Measurements from ENCODE around the gene ITPR2.
"Not testable (repeated sequence)": the region's sequence is repeated elsewhere in the genome, so short reads cannot be mapped to it uniquely, and the experiment has no call there.

The ITPR2 gene

DNA sequence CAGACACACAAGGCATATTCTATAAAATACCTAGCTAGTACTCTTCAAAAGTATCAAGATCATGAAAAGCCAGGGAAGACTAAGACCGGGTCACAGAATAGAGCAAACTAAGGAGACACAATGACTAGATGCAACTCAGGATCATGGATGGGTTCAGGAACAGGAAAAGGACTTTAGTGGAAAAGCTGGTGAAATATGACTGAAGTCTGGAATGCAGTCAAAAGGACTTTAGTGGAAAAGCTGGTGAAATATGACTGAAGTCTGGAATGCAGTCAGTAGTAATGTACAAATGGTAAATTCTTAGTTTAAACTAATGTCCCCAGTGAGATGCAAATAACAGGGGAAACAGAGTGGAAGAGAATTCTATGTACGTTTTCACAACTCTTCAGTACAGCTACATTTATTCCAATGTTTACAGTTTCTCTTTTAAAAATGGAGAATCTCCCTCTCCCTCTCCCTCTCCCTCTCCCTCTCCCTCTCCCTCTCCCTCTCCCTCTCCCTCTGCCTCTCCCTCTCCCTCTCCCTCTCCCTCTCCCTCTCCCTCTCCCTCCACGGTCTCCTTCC, 49.1 kb downstream of the ITPR2 start:
- DNase-seq, result not testable (repeated sequence)

DNA sequence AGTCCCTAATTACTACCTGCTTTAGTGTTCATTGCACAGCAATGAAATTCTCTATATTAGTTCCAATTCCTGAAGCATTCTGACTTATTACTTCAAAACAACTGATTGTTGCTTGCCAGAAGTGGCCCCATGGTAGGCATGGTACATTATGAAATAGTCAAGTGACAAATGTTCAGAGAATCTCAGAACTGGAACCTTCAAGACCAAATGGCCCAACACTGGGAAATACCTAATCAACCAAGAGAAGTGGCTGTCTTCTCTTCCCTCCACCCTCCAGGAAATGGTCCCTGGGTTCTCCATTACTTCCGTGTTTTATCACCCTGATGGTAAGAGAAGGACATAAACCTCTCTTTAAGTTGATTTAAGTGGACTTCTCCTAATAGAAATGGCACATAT, 49.9 kb downstream of the ITPR2 start:
- no peak for DNase-seq

DNA sequence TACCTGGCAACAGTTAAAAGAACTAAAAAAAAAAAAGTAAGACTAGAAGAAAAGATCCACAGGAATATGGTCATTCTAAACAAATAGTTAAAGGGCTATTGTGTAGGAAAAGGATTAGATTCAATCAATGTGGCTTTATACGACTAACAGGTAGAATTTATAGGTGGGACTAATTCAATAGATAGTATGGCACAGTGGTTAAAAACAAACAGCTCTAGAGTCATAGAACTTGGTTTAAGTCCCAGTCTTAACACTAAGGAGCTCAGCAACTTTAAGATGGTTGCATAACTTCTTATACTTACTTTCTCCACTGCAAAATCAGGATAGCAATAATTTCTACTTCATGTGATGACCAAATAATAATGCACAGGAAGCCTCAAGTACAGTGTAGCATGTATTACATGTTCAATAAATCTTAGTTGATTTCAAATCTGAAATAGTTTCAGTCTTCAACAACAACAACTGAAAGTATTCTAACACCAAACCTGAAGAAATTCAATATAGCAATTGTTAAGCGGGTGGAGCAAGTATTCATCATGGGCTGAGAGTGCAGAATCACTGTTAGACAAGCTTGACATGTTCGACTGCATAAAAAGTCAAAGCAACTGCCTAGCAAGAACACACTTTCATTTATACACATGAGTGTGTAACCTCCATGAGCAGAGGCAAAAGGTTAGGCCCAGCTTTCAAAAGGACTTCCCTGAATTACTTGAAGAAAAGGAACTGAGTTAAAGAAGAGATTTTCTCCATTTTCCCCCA, 50.4 kb downstream of the ITPR2 start:
- DNase-seq, result no peak

DNA sequence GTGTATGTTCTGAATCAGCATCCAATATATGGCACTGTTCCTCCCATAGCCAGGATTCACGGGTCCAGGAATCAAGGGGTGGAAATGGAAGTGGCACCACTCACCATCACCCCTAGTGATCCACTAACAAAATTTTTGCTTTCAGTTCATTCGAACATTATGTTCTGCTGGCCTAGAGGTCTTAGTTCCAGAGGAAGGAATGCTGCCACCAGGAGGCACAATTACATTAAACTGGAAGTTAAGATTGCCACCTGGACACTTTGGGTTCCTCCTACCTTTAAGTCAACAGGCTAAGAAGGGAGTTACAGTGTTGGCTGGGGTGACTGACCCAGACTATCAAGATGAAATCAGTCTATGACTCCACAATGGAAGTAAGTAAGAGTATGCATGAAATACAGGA, 52.3 kb downstream of the ITPR2 start:
- not testable (repeated sequence) for DNase-seq

DNA sequence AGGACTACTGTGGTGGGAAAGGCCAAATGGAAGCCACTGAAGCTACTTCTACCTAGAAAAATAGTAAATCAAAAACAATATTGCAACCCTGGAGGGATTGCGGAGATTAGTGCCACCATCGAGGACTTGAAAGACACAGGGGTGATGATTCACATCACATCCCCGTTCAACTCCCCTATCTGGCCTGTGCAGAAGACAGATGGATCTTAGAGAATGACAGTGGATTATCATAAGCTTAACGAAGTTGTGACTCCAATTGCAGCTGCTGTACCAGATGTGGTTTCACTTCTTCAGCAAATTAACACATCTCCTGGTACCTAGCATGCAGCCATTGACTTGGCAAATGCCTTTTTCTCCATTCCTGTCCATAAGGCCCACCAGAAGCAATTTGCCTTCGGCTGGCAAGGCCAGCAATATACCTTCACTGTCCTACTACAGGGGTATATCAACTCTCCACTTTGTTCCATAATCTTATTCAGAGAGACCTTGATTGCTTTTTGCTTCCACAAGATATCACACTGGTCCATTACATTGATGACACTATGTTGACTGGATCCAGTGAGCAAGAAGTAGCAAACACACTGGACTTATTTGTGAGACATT, 54.7 kb downstream of the ITPR2 start:
- not testable (repeated sequence) for DNase-seq

DNA sequence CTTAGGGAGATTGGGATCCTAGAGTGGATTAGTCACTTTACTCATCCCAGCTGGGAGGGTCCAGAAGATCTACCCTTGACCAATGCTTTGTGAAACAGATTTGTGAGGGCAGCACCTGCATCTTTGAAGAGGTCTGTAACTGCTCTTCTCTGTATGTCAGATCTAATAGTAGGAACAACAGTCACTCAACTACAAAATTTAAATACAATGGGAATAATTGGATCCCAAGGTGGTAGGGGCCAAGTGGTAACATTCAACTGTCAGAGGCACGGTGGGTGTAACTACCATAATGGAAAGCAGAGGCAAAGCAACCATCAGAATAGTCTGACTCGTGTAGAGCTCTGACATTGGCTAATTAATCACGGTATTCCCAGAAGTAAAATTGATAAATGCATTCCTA, 55.8 kb downstream of the ITPR2 start:
- no peak for DNase-seq

DNA sequence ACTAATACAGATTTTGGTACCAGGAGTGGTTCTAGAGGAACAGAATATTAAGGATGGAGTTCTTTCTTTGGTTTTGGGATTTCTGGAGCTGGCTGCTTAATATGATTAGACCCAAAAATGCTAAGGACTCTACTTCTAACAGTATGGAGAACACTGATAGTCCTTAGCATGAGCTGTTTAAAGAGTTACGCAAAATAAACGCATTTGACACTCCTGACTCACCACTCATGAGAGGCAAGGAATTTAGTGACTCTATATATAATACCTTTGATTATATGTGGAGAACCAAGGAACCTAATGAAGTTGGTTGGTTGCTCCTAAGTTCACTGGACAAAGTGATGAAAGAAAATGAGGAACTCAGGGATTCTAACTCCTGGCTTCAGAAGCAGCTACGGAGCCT, 57.0 kb downstream of the ITPR2 start:
- DNase-seq, result not testable (repeated sequence)

DNA sequence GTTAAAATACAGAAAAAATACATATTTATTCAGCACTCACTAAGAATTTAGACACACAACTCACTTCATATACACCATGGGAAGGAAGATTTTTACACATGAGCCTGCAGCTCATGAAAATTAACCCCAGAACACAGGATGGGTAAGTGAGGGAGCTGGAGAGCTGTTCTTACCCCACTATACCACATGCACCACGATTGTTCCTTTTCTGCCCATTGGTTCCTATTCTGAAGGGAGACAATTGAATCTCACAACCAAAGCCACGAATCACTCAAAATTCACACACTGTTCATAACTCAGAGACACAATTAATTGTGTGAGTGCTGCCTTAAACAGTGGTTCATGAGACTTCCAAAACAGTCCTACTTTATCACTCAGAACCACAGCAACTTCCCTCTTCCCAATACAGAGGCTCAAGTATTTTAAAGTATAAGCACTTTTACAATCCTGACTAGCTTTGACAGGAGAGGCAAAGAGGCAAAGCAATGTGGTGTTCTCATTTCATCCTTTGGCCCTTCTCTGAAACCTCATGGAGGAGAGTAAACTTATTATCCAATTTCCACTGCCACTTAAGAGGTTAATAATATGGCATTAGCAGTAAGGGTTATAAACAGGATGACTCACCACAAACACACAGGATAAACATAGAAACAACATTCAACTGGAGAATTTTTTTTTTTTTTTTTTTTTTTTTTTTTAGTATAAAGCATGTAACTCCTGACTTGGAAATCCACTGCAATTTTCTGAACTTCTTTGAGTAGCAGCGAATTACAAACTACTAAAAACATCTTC, 59.5 kb downstream of the ITPR2 start:
- no peak for DNase-seq

DNA sequence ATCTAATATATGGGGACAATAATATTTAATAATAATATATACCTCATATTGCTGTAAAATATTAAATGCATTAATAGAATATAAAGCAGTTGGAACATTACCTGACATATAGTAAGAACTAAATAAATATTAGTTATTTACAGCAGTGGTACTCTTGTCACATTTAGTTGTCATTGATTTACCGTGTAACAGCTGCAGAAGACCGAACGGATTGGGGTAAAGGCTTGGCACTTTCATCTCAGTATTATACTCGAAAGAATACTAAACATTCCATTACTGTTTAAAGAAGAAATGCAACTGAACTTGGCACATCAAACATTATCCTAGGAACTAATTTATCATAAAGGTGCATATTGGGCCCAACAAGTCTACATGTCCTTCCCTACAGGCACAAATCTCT, 61.1 kb downstream of the ITPR2 start:
- no peak for DNase-seq

DNA sequence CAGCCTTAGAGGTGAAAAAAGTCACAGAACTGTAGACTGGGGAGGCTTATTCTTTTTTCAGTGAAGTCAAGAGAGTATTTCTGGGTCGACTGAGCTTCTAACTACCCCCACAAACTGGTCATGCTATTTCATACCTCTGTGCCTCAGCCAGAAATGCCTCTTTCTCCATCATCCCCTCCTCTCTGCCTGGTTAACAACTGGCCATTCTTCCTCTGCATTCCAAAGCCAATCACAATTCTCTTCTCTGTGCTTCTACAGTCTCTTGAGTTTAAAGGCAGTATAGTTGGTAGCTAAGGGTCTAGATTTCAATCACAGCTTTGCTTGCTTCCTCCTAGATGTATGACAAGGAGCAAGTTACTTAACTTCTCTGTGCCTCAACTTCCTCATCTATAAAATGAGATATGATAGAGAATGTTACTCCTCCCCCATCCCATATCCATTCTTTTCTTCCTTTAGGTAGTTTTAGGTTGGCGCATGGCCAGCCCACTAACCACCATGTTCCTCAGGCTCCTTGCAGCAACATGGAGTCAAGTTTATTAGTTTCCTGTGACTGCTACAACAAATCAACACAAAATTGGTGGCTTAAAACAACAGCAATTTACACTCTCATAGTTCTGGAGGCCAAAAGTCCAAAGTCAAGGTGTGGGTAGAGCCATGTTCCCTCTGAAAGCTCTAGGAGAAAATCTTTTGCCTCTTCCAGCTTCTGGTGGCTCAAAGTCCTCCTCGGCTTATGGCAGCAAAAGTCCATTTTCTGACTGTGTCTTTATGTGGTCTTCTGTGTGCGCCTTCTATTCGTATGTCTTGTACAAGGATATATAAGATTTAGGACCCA, 62.5 kb downstream of the ITPR2 start:
- no peak for DNase-seq

DNA sequence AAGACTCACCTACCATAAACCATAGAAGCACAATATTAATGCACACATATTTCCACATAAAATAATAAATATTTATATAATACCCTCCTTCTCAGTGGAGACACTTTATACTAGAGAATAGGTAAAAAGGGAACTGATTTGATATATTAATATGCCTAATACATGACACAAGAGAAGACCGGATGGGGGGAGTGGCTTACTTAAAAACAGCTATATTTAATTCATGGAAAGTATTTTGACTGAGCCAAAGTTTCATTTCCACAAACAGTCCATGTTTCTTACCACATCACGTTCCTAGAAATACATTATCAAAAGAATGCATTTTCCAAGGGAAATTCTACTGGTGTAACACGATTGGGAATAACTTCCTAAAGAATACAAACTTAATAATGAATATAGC, 63.4 kb downstream of the ITPR2 start:
- no peak for DNase-seq

DNA sequence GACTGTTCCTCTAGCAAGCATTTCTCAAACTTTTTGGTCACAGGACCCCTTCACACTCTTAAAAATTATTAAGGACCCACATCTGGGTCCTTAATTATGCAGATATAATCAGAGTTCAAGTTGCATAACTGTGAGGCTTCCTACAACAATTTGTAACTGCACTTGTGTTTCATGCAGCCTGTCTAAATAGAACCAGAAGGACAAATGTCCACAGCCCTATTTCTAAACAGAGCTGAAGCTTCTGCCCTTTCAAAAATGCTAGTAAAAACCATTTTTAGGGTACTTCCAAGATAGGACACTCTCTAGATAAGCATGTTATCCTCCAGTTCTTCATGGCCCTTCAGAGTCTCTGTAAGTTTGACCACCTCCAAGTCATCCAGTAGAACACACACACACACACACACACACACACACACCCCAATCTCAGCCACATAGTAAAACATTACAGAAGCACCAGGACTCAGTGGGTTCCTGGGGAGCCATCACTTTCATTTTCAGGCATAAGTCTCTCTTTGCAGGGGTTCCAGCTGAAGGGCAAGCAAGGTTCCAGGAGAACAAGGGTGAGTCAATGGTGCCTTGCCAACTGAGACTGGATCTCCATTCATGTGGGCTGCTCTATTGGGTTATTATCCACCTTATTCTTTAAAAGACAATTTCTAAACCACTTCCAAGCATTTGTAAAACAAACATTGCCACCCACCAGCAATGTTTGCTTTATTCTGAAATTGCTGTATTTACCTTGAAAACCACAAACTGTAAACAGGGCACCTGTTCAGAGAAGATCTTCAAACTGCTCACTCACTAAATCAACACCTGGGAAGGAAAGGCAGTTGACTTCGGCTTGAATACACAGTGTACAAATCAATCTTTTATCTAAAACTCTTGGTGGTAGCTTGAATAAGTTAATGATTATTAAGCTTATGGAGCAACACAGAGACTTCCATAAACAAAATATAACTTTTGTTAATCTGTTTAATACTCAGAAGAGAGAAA, 64.1 kb downstream of the ITPR2 start:
- no peak for DNase-seq

DNA sequence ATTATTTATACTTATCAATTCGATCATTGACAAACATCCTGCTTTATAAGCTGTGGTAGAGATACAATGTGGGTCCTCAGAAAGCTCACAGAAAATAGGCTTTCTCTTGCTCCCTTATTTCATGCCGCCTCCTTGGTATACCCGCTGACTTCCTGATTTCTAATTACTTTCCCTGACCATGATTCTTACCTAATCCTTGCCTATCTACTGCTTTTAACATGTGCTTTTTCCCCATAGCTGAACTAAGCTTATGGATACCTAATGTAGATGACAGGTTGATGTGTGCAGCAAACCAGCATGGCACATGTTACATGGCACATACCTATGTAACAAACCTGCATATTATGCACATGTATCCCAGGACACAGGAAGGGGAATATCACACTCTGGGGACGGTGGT, 65.1 kb downstream of the ITPR2 start:
- DNase-seq, result no peak

DNA sequence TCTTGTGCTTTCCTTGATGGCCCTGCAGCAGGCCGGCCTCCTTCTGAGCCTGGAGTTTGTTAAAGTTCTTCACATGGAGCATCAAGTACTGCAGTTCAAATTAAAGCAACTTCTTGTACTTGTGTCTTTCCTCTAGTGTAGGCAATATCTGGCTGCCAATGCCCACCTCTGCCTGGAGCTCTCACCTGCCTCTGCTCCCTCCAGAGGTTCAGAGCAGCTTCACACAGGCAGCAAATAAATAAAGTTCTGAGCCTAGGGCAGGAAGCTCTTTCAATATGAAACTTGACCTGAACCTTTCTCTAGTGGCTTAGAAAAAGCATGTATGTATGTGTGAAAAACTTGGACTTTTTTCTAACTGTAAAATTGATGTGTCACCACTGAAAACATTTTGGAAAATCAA, 65.9 kb downstream of the ITPR2 start:
- no peak for DNase-seq

DNA sequence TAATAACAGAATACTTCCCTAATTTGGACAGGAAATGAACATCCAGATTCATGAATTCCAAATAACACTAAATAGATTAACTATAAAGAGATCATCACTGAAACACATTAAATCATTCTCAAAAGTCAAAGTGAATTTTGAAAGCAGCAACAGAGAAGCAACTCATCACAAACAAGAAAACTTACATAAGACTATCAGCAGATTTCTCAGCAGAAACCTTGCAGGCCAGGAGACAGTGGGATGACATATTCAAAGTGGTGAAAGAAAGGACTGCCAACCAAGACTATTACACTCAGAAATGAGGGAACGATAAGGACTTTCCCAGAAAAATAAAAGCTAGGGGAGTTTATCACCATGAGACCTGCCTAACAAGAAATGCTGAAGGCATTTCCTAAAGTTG, 70.8 kb downstream of the ITPR2 start:
- DNase-seq, result no peak

DNA sequence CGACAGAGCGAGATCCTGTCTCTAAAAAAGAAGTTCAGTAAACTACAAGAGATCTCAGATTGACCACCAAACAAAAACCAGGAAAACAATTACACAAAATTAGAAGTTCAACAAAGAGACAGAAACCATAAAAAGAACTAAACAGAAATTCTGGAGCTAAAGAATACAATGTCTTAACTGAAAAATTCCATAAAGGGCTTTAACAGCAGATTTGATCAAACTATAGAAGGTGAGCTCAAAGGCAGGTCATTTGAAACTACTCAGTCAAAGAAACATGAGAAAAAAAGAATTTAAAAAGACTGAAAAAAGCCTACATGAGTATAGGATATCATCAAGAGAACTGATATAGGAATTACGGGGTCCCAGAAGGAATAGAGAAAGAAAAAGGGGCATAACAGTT, 71.2 kb downstream of the ITPR2 start:
- DNase-seq, result no peak

DNA sequence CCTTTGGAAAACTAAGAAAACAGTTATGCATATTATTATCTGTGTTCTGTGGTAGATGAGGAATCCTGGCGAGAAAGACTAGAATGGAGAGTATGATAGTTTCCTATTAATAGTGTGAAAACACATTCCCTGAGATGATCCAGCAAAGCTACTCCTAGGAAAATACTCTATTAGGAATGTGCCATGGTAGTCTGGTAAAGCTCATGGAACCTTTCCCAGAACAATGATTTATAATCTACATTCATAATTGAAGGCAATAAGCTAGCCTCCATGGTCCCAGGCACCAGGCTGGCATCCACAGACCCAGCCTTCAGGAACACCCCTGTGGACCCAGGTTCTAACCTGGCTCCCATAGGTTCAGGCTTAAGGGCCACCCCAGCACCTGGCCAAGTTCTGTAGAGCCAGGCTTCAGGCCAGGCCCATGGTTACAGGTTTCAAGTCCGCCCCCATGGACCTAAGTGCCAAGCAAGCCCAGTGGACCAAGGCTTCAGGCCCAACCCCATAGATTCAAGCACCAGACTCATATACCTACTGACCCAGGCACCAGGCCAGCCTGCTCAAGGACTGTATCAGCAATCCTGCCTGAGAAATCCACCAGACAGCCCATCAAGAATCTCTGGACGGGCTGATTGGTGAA, 72.2 kb downstream of the ITPR2 start:
- no peak for DNase-seq

DNA sequence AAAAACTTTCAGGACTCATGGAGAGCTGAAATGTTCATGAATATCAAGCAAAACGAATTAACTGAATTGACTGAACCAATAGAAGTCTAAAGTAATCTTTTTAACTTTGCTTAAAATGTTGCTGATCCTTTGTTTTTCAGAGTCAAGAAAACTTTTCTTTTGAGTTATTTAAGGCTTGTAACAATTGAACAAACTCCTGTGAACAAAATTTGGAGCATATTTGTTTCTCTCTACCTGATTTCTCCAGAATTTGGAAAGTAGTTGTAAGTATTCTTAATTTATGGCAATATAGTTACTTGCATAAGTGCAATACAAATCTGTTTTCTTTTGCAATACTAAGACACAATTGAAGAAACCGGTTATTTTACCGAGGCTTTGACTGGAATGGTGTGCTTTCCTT, 77.6 kb downstream of the ITPR2 start:
- not testable (repeated sequence) for DNase-seq

DNA sequence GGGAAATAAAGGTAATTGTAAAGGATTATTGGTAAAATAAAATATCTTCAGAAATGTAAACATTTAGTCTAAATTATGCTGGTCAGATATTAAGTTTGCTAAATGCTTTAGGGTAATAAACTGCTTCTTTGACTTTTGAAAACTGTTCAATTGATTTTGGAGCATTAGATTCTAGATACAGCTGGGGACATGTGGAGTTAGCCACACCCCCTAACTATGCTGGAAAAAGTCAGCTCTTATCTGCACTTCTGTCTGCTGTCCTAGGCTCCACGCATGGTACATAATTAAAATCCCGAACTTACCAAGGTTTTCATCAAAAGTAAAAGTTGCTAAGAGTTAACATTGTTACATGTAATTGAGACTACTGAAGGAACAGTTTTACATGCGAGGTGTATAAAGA, 78.8 kb downstream of the ITPR2 start:
- DNase-seq, result no peak

DNA sequence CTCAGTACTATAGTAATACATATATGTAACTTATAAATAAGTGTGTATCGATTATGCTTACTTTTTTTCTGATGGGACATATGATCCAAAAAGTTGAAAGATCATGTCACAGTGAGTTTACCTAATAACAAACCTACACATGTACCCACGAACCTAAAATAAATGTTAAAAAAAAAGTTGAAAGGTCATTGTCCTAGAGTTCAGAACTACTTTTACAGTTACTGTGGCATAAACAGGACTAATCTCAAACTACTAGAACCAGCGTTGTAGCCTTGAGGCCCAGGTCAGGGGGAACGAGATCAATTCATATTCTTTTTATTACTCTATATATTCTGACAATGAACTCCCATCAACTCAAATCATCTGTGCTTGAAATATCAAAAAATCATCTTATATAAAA, 81.8 kb downstream of the ITPR2 start:
- DNase-seq, result no peak
